Left ventricle myocardium inferior (tissue), 1 donor: ENCODE data around the gene RTN4R. TPM values are rescaled to one million over a fixed set of nuclear protein-coding genes. Genes with fewer than 3 reads are reported as not detected.

Source experiments
- DNase-seq: peaks from one replicate; pipeline ENCODE4 v3.0.0-alpha.2; 2020
- H3K27ac ChIP-seq: fragments of 200-600 bp; replicated peaks from 2 replicates; pipeline ENCODE4 v1.8.0; 2021
- H3K27me3 ChIP-seq: fragments of 200-600 bp; 2 replicates; pipeline ENCODE4 v1.8.0; 2021; ENCODE audit warnings: low read depth
- H3K36me3 ChIP-seq: fragments of 200-600 bp; 2 replicates; pipeline ENCODE4 v1.8.0; 2021
- H3K4me1 ChIP-seq: fragments of 200-600 bp; 2 replicates; pipeline ENCODE4 v1.8.0; 2021
- H3K4me3 ChIP-seq: fragments of 200-600 bp; 2 replicates; pipeline ENCODE4 v1.8.0; 2021; ENCODE audit warnings: mild to moderate bottlenecking, moderate library complexity
- H3K9me3 ChIP-seq: fragments of 200-600 bp; replicated peaks from 2 replicates; pipeline ENCODE4 v1.8.0; 2021
- intact Hi-C: fragments of 100-400 bp; cut with micrococcal nuclease; formaldehyde crosslinking; loops from one replicate; pipeline ENCODE4 v1.11.0; 2022
- total RNA-seq: library from RNA; stranded (reverse); fragmentation: NEBNext Ultra II Directional; extraction: Animal tissue kit (Norgen Biotek cat#: 25700); gene quantifications from one replicate; pipeline ENCODE4 v1.2.1, GENCODE V29; 2021
- TF ChIP-seq, protein P1 (sequence below): fragments of 200-600 bp; IDR thresholded peaks from 2 replicates; pipeline ENCODE4 v1.8.0; 2021; ENCODE audit warnings: antibody characterized with exemption, mild to moderate bottlenecking, borderline replicate concordance
- donor health status: DM: no; HTN: yes; CAD: no; lungs with severe emphysema.

RTN4R gene
- total RNA-seq, 1 donor from 2014 or later, result 0.96 TPM

GRCh38 chr22:20219667-20220628 is 48.2 kb downstream of the RTN4R start:
- DNase-seq, result no peak
- intact Hi-C loops, result no loop called here
- TF ChIP-seq, protein P1, sequence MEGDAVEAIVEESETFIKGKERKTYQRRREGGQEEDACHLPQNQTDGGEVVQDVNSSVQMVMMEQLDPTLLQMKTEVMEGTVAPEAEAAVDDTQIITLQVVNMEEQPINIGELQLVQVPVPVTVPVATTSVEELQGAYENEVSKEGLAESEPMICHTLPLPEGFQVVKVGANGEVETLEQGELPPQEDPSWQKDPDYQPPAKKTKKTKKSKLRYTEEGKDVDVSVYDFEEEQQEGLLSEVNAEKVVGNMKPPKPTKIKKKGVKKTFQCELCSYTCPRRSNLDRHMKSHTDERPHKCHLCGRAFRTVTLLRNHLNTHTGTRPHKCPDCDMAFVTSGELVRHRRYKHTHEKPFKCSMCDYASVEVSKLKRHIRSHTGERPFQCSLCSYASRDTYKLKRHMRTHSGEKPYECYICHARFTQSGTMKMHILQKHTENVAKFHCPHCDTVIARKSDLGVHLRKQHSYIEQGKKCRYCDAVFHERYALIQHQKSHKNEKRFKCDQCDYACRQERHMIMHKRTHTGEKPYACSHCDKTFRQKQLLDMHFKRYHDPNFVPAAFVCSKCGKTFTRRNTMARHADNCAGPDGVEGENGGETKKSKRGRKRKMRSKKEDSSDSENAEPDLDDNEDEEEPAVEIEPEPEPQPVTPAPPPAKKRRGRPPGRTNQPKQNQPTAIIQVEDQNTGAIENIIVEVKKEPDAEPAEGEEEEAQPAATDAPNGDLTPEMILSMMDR, result no peak

DNA sequence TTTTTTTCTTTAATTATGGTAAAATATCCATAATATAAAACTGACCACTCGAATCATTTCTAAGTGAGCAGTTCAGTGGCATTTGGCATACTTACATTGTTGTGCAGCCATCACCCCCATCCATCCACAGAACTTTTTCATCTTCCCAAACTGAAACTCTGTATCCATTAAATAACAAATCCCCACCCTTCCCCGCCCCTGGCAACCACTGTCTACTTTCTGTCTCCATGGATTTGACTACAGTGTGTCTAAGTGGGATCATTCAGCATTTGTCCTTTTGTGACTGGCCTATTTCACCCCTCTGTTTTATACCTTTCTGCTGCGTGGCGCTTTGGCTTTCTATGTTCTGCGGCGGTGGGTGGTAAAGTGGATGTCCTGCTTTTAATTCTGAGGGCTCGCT is 49.1 kb downstream of the RTN4R start:
- TF ChIP-seq, protein P1, result no peak

More at GRCh38 chr22:20219667-20220628, 48.2 kb downstream of the RTN4R start:
- no peaks in the 10 kb centered on the region for H3K36me3 ChIP-seq
- peaks cover 5% of the 10 kb centered on the region for H3K9me3 ChIP-seq
- H3K27me3 ChIP-seq, result no peaks in the 10 kb centered on the region
- H3K27ac ChIP-seq, result no peak overlapping the region
- H3K4me3 ChIP-seq, result no peak overlapping the region
- peaks cover 4% of the 10 kb centered on the region for H3K4me1 ChIP-seq

GRCh38 chr22:20218326-20218872 is 49.7 kb downstream of the RTN4R start:
- no peak for DNase-seq
- Histone ChIP-seq H3K36me3 (no peaks in the 10 kb centered on the region), H3K4me1 (peaks cover 4% of the 10 kb centered on the region), H3K9me3 (peaks cover 5% of the 10 kb centered on the region), H3K27me3 (no peaks in the 10 kb centered on the region), H3K27ac (no peak overlapping the region), H3K4me3 (no peak overlapping the region)
- TF ChIP-seq, protein P1, result no peak
- intact Hi-C loops, result no loop called here

More for the DNA sequence above, 49.1 kb downstream of the RTN4R start:
- H3K9me3 ChIP-seq, result peaks cover 5% of the 10 kb centered on the region
- DNase-seq, result no peak
- intact Hi-C loops, result no loop called here
- H3K4me1 ChIP-seq, result peaks cover 4% of the 10 kb centered on the region
- no peak overlapping the region for H3K27ac ChIP-seq
- no peak overlapping the region for H3K4me3 ChIP-seq
- no peaks in the 10 kb centered on the region for H3K36me3 ChIP-seq
- no peaks in the 10 kb centered on the region for H3K27me3 ChIP-seq

- peaks cover 5% of the 10 kb centered on the region for H3K9me3 ChIP-seq
- no peak overlapping the region for H3K4me3 ChIP-seq
- peaks cover 4% of the 10 kb centered on the region for H3K4me1 ChIP-seq
- no peaks in the 10 kb centered on the region for H3K27me3 ChIP-seq
- H3K27ac ChIP-seq, result no peak overlapping the region
- TF ChIP-seq, protein P1, result no peak
- intact Hi-C loops, result no loop called here
- H3K36me3 ChIP-seq, result no peaks in the 10 kb centered on the region
- no peak for DNase-seq
Measured at GRCh38 chr22:20217563-20217962, 50.6 kb downstream of the RTN4R start.

GRCh38 chr22:20216863-20217499 is 51.1 kb downstream of the RTN4R start:
- no peaks in the 10 kb centered on the region for H3K27me3 ChIP-seq
- TF ChIP-seq, protein P1, result no peak
- no peak overlapping the region for H3K27ac ChIP-seq
- H3K36me3 ChIP-seq, result no peaks in the 10 kb centered on the region
- no peak for DNase-seq
- H3K9me3 ChIP-seq, result peaks cover 5% of the 10 kb centered on the region
- intact Hi-C loops, result no loop called here
- no peak overlapping the region for H3K4me3 ChIP-seq
- peaks cover 3% of the 10 kb centered on the region for H3K4me1 ChIP-seq
